Keratinocyte (primary cell): ENCODE data around the gene NPNT. TPM values are rescaled to one million over a fixed set of nuclear protein-coding genes. Genes with fewer than 3 reads are reported as not detected.

Experiments
- DNase-seq: peaks from one replicate; pipeline ENCODE4 v3.0.0-alpha.2; 2011; ENCODE audit warnings: low read depth, missing footprints, low spot score
- FAIRE-seq: peaks from 2 replicates; lab custom pipeline; 2011; peaks lifted over from hg19 to GRCh38; lab: Jason Lieb, UNC
- H2AFZ ChIP-seq: 2 replicates; pipeline ENCODE4 v1.6.0; 2012; ENCODE audit warnings: low read length, control low read depth, inconsistent platforms; ENCODE audit not compliant: control insufficient read depth
- H3K27ac ChIP-seq: 2 replicates; pipeline ENCODE4 v1.5.1; 2011; ENCODE audit warnings: low read length; ENCODE audit not compliant: control insufficient read depth, insufficient read depth
- H3K27me3 ChIP-seq: 3 replicates; pipeline ENCODE4 v1.6.0; 2011; ENCODE audit warnings: low read length; ENCODE audit not compliant: control insufficient read depth, insufficient read depth; ENCODE audit errors: extremely low read depth
- H3K36me3 ChIP-seq, 2 experiments: 2 replicates in 1 of 2; 3 replicates in 1 of 2; pipeline ENCODE4 v1.5.1; 2011; ENCODE audit warnings: low read length in 2 of 2, mild to moderate bottlenecking in 1 of 2; ENCODE audit not compliant: control insufficient read depth in 2 of 2, insufficient read depth in 2 of 2; ENCODE audit errors: extremely low read depth in 1 of 2
- H3K4me1 ChIP-seq: 3 replicates; pipeline ENCODE4 v1.5.1; 2011; ENCODE audit warnings: low read length; ENCODE audit not compliant: control insufficient read depth, insufficient read depth; ENCODE audit errors: extremely low read depth
- H3K4me2 ChIP-seq: 3 replicates; pipeline ENCODE4 v1.6.0; 2011; ENCODE audit warnings: low read depth, low read length; ENCODE audit not compliant: control insufficient read depth, insufficient read depth; ENCODE audit errors: extremely low read depth
- H3K4me3 ChIP-seq, 3 experiments: fragments of 200-600 bp in 1 of 3; sonication (generic) in 1 of 3; 2 replicates in 2 of 3; 3 replicates in 1 of 3; pipeline ENCODE4 v1.5.1; 2011 to 2016; ENCODE audit warnings: low read length in 3 of 3, mild to moderate bottlenecking in 3 of 3, control low read depth in 2 of 3, inconsistent platforms in 1 of 3, low read depth in 1 of 3, mixed read lengths in 1 of 3, mixed run types in 1 of 3, moderate library complexity in 1 of 3; ENCODE audit not compliant: control insufficient read depth in 2 of 3, insufficient read depth in 2 of 3; ENCODE audit errors: extremely low read depth in 1 of 3
- H3K79me2 ChIP-seq: 2 replicates; pipeline ENCODE4 v1.6.0; 2012; ENCODE audit warnings: low read length; ENCODE audit not compliant: control insufficient read depth, insufficient read depth
- H3K9ac ChIP-seq: 3 replicates; pipeline ENCODE4 v1.6.0; 2011; ENCODE audit warnings: low read length; ENCODE audit not compliant: control insufficient read depth, insufficient read depth; ENCODE audit errors: extremely low read depth
- H3K9me1 ChIP-seq: 3 replicates; pipeline ENCODE4 v1.6.0; 2011; ENCODE audit warnings: low read length; ENCODE audit not compliant: control insufficient read depth, insufficient read depth; ENCODE audit errors: extremely low read depth
- H3K9me3 ChIP-seq: 2 replicates; pipeline ENCODE4 v1.5.1; 2012; ENCODE audit warnings: low read depth, low read length; ENCODE audit not compliant: control insufficient read depth
- H4K20me1 ChIP-seq: 3 replicates; pipeline ENCODE4 v1.6.0; 2011; ENCODE audit warnings: low read length; ENCODE audit not compliant: control insufficient read depth, insufficient read depth; ENCODE audit errors: extremely low read depth
- CTCF ChIP-seq, 3 experiments: IDR thresholded peaks in 1 of 3; conservative IDR thresholded peaks in 1 of 3; optimal IDR thresholded peaks in 1 of 3; 2 replicates in 2 of 3; 3 replicates in 1 of 3; pipeline versions ENCODE3 to v1.5.1; 2011; ENCODE audit warnings: low read length in 3 of 3, mild to moderate bottlenecking in 3 of 3, moderate library complexity in 2 of 3, control low read depth in 1 of 3, inconsistent platforms in 1 of 3; ENCODE audit not compliant: insufficient read depth in 2 of 3; ENCODE audit errors: extremely low read depth in 1 of 3
- EZH2 ChIP-seq: IDR thresholded peaks from one replicate; pipeline ENCODE4 v1.6.1; 2012; ENCODE audit warnings: inconsistent platforms, mild to moderate bottlenecking, low read length, moderate library complexity
- dilution Hi-C: fragments of 300-500 bp; cut with MboI; formaldehyde crosslinking; loops from one replicate; pipeline ENCODE4 v1.7.0; 2020; ENCODE audit warnings: low sequenced_read_pairs; ENCODE audit not compliant: extremely low pct_ligation_motif_present
- polyA plus RNA-seq, 5 experiments: library from polyadenylated mRNA; depleted of rRNA in 3 of 5; stranded (reverse) in 3 of 5; stranded (forward) in 1 of 5; unstranded in 1 of 5; fragments of >200 nt; gene quantifications; 1 replicate in 1 of 5; 2 replicates in 3 of 5; 3 replicates in 1 of 5; pipeline versions ENCODE4 v1.2.1 to v1.2.3, GENCODE V29; 2011 to 2012; ENCODE audit warnings: missing spikeins in 2 of 5, low read depth in 1 of 5, low replicate concordance in 1 of 5

NPNT gene
- polyA plus RNA-seq, 1 donor (not counting 4 experiments of a cell fraction or from before 2014, with no cell fraction given) = 0.46 TPM

DNA sequence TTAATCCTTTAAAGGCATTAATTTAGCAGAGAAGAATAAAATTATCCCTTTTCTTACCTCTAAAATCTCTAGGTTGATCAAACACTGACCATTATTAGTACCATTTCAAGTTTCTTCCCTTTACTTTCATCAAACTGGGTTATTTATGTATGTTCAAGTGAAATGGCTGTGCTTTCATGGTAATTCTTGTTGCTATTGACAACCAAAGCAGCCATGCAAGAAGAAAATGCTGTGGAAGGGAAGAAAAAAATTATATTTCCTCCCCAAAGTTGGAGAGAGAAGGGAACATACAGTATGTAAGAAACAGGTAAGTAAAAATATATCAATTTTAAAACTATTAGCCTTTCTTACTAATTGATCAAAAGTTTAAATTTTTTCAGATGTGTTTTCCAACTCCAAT lies 16.2 kb downstream of the NPNT start:
- FAIRE-seq = no peak

DNA sequence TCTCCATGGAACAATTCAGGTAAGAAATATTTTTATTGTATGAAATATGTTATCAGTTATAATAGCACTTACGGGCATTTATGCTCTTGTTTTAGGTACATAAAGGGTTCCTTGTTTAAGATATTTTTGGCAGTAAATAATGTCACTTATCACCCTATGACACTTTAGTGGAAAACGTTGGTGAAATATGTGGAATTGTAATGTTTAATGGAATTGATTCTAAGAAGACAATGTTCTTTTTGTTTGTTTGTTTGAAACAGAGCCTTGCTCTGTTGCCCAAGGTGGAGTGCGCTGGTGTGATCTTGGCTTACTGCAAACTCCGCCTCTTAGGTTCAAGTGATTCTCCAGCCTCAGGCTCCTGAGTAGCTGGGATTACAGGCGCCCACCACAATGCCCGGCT lies 17.4 kb downstream of the NPNT start:
- H3K79me2 ChIP-seq = no peaks in the 10 kb centered on the region
- TF ChIP-seq CTCF (optimal IDR thresholded peaks at IDR 0.05 in 1 of 3, IDR thresholded peaks at IDR 0.05 in 1 of 3, conservative IDR thresholded peaks at IDR 0.05 in 1 of 3; ENCODE audit: extremely low read depth in 1 of 3, insufficient read depth in 2 of 3, low read length in 3 of 3) (no peak), EZH2 (no peak)
- H4K20me1 ChIP-seq = no peaks in the 10 kb centered on the region
- dilution Hi-C loops = no loop called here
- peaks cover 12% of the 10 kb centered on the region for H3K4me1 ChIP-seq
- no peak overlapping the region for H2AFZ ChIP-seq
- no peaks in the 10 kb centered on the region for H3K36me3 ChIP-seq
- H3K27me3 ChIP-seq = no peaks in the 10 kb centered on the region
- FAIRE-seq = no peak
- no peak overlapping the region for H3K4me2 ChIP-seq
- no peak overlapping the region for H3K4me3 ChIP-seq
- no peaks in the 10 kb centered on the region for H3K9me1 ChIP-seq
- H3K9me3 ChIP-seq = no peaks in the 10 kb centered on the region
- no peak overlapping the region for H3K27ac ChIP-seq
- DNase-seq = no peak
- no peak overlapping the region for H3K9ac ChIP-seq

More for the DNA sequence above, 16.2 kb downstream of the NPNT start:
- dilution Hi-C loops = no loop called here
- Histone ChIP-seq H3K9ac (no peak overlapping the region), H3K9me1 (no peaks in the 10 kb centered on the region), H4K20me1 (no peaks in the 10 kb centered on the region), H3K4me2 (no peak overlapping the region), H3K4me3 (no peak overlapping the region), H3K9me3 (no peaks in the 10 kb centered on the region), H2AFZ (no peak overlapping the region), H3K27ac (no peak overlapping the region), H3K79me2 (no peaks in the 10 kb centered on the region), H3K4me1 (peaks cover 12% of the 10 kb centered on the region), H3K36me3 (no peaks in the 10 kb centered on the region), H3K27me3 (no peaks in the 10 kb centered on the region)
- no peak for DNase-seq
- TF ChIP-seq EZH2 (no peak), CTCF (optimal IDR thresholded peaks at IDR 0.05 in 1 of 3, IDR thresholded peaks at IDR 0.05 in 1 of 3, conservative IDR thresholded peaks at IDR 0.05 in 1 of 3; ENCODE audit: extremely low read depth in 1 of 3, insufficient read depth in 2 of 3, low read length in 3 of 3) (no peak)
